Upper lobe of right lung (tissue), 1 donor: Measurements from ENCODE around the gene RBPJ. TPM values are rescaled to one million over a fixed set of nuclear protein-coding genes. Genes with fewer than 3 reads are reported as not detected.

Experiments
- ATAC-seq: fragments of 200-7000 bp; cut with Tn5 transposase; one replicate; pipeline ENCODE4 v1.9.1; 2020; ENCODE audit warnings: mild to moderate bottlenecking, moderate library complexity
- DNase-seq: peaks from one replicate; pipeline ENCODE4 v3.0.0-alpha.2; 2020
- H3K27ac ChIP-seq: fragments of 200-600 bp; one replicate; pipeline ENCODE4 v1.8.0; 2022
- H3K27me3 ChIP-seq: fragments of 200-600 bp; one replicate; pipeline ENCODE4 v1.8.0; 2022; ENCODE audit warnings: mild to moderate bottlenecking
- H3K36me3 ChIP-seq: fragments of 200-600 bp; one replicate; pipeline ENCODE4 v1.8.0; 2022
- H3K4me1 ChIP-seq: fragments of 200-600 bp; one replicate; pipeline ENCODE4 v1.8.0; 2022
- H3K4me3 ChIP-seq: fragments of 200-600 bp; one replicate; pipeline ENCODE4 v1.8.0; 2022; ENCODE audit warnings: mild to moderate bottlenecking
- H3K9me3 ChIP-seq: fragments of 200-600 bp; one replicate; pipeline ENCODE4 v1.8.0; 2022
- intact Hi-C: fragments of 100-400 bp; cut with DNase I; formaldehyde crosslinking; loops from one replicate; pipeline ENCODE4 v1.11.0; 2022
- total RNA-seq: library from RNA; stranded (reverse); fragmentation: NEBNext Ultra II Directional; extraction: Animal tissue kit (Norgen Biotek cat#: 25700); gene quantifications from one replicate; pipeline ENCODE4 v1.2.1, GENCODE V29; 2021
- TF ChIP-seq, protein P1 (sequence below): fragments of 200-600 bp; IDR thresholded peaks from one replicate; pipeline ENCODE4 v1.8.0; 2022; ENCODE audit warnings: antibody characterized with exemption
- donor health status: DM: no; HTN: yes; CAD: no; lungs with severe emphysema.

RBPJ gene
- total RNA-seq, 1 donor from 2014 or later, result 86.2 TPM

DNA sequence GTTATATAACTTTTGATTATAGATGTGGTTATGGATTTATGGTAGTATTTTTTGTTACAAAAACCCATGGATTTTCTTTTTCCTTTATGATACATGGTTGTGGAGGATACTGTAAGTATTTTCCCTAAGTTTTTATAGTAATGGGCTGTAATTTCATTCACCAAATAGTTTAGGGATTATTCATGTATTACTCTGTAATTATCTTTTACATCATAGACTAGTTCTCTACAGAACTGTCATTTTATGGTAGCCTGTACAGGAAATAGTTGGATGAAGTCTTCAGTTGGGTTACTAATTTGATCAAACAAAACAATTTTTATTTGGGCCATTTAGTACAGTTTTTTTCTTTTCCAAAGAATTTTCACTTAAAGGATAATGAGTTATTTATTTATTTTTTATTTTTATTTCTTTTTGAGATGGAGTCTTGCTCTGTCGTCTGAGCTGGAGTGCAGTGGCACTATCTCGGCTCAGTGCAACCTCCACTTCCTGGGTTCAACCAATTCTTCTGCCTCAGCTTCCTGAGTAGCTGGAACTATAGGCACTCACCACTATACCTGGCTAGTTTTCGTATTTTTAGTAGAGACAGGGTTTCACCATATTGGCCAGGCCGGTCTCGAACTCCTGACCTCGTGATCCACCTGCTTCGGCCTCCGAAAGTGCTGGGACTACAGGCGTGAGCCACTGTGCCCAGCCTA lies 42.1 kb downstream of the RBPJ start:
- intact Hi-C loops, result no loop called here
- Histone ChIP-seq H3K27me3 (no peaks in the 10 kb centered on the region), H3K27ac (no peak overlapping the region), H3K36me3 (no peaks in the 10 kb centered on the region), H3K4me3 (no peak overlapping the region), H3K9me3 (no peaks in the 10 kb centered on the region), H3K4me1 (no peaks in the 10 kb centered on the region)
- TF ChIP-seq, protein P1, sequence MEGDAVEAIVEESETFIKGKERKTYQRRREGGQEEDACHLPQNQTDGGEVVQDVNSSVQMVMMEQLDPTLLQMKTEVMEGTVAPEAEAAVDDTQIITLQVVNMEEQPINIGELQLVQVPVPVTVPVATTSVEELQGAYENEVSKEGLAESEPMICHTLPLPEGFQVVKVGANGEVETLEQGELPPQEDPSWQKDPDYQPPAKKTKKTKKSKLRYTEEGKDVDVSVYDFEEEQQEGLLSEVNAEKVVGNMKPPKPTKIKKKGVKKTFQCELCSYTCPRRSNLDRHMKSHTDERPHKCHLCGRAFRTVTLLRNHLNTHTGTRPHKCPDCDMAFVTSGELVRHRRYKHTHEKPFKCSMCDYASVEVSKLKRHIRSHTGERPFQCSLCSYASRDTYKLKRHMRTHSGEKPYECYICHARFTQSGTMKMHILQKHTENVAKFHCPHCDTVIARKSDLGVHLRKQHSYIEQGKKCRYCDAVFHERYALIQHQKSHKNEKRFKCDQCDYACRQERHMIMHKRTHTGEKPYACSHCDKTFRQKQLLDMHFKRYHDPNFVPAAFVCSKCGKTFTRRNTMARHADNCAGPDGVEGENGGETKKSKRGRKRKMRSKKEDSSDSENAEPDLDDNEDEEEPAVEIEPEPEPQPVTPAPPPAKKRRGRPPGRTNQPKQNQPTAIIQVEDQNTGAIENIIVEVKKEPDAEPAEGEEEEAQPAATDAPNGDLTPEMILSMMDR, result no peak
- no peak for DNase-seq
- ATAC-seq, result no peak

DNA sequence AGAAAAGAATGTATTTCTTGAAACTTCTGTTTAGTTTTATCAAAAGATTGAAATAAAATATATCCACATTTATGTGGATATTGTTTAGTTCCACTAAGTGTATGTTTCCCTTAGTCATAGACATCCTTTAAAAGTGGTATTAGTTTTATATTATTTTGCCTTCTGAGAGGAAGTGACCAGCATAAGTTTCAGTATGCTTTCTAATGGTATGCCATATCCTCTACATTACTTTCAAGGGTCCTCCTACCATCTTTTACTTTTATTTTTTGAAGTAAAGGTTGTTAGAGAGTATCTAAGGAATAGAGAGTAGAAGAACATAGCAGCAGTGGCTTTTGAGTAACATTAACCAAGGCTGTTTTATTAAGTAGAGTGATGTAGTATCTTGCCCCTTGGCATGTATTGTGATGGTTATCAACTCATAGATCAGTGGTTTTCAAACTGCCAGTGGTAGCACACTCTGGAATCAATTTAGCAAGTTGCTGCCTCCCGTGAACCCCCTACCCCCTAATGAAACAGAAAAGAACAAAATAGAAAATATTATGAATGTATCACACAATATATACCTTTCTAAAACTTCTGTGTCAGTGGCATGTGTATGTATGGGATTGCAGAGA lies 44.8 kb downstream of the RBPJ start:
- Histone ChIP-seq H3K9me3 (no peaks in the 10 kb centered on the region), H3K4me1 (peaks cover 5% of the 10 kb centered on the region), H3K27ac (no peak overlapping the region), H3K27me3 (no peaks in the 10 kb centered on the region), H3K36me3 (no peaks in the 10 kb centered on the region), H3K4me3 (no peak overlapping the region)
- DNase-seq, result no peak
- no peak for ATAC-seq
- intact Hi-C loops, result no loop called here
- TF ChIP-seq, protein P1, result no peak

DNA sequence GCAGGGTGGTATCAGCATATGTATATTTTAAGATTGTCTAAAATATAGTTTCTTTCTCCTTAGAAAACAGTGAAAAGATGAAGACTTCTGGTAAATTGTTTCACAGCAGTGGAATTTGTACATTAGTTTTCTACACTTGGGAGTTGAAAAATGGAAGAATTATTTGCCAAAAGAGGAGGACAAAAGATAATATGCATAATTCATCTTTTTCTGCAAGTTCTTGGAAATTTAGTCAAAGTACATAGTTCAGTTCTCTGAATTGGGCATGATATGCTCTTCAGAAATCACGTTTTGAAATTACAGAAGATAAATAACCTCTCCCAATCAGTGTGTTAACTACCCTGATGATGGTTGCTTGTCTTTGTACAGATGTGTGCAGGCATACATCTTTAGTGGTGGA lies 47.0 kb downstream of the RBPJ start:
- Histone ChIP-seq H3K4me1 (peaks cover 14% of the 10 kb centered on the region), H3K27me3 (no peaks in the 10 kb centered on the region), H3K4me3 (no peak overlapping the region), H3K9me3 (no peaks in the 10 kb centered on the region), H3K27ac (no peak overlapping the region), H3K36me3 (no peaks in the 10 kb centered on the region)
- TF ChIP-seq, protein P1, result no peak
- ATAC-seq (no peak), DNase-seq (no peak)
- intact Hi-C loops, result no loop called here

DNA sequence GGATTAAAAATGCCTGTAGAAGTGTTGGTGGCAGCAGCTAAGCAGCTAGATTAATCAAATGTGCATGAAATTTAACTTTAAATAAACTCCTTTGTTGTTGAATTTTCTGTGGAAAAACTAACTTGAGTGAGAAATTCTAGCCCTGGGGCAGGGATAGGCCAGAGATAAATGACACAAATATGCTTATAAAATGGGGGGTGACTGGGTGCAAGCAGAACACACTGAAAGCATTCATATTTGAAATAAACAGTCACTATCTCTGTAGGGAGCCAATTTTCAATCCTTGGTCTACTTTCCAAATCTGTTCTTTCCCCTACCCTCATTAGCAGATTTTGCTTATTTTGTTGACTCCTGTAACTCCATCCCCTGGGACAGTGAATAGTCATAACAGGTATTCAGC lies 47.9 kb downstream of the RBPJ start:
- Histone ChIP-seq H3K9me3 (no peaks in the 10 kb centered on the region), H3K27me3 (no peaks in the 10 kb centered on the region), H3K27ac (no peak overlapping the region), H3K36me3 (no peaks in the 10 kb centered on the region), H3K4me1 (peaks cover 22% of the 10 kb centered on the region), H3K4me3 (no peak overlapping the region)
- TF ChIP-seq, protein P1, result no peak
- intact Hi-C loops, result no loop called here
- DNase-seq (no peak), ATAC-seq (no peak)

DNA sequence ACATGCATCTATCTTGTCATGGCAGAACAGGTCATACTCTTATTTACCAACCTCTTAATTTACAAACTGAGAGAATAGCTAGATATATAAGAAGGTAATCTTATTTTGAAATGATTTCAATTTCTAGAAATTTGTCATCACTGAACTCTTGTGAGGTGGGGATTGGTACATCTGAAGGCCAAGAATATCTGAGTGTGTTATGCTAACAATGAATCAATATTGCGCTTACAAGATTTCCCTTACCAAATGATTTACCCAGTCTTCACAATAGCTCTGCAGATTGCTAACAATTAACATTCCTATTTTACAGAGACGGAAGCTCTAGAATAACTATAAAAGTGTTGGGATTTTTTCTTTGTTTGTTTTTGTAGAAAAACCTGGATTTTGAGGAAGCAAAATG lies 48.3 kb downstream of the RBPJ start:
- DNase-seq (no peak), ATAC-seq (no peak)
- peaks cover 22% of the 10 kb centered on the region for H3K4me1 ChIP-seq
- H3K4me3 ChIP-seq, result no peak overlapping the region
- no peaks in the 10 kb centered on the region for H3K36me3 ChIP-seq
- TF ChIP-seq, protein P1, result no peak
- H3K9me3 ChIP-seq, result no peaks in the 10 kb centered on the region
- no peak overlapping the region for H3K27ac ChIP-seq
- intact Hi-C loops, result no loop called here
- H3K27me3 ChIP-seq, result no peaks in the 10 kb centered on the region
